NCI-H1694 (cell line): ENCODE data around the gene C1QTNF7.

Source experiments
- DNase-seq: peaks from one replicate; lab custom pipeline; 2025; lab: John Stamatoyannopoulos, UW

The C1QTNF7 gene

GRCh38 chr4:15457406-15458201, 29.8 kb downstream of the C1QTNF7 start:
- DNase-seq, result no peak

- DNase-seq, result no peak
Observed at GRCh38 chr4:15458616-15459015, 30.8 kb downstream of the C1QTNF7 start.

- DNase-seq, result no peak
Observed at GRCh38 chr4:15459706-15460105, 31.9 kb downstream of the C1QTNF7 start.

- DNase-seq, result no peak
Observed at GRCh38 chr4:15466596-15466995, 38.8 kb downstream of the C1QTNF7 start.

GRCh38 chr4:15469402-15470127, 41.7 kb downstream of the C1QTNF7 start, which contains the start of gene CC2D2A:
CC2D2A (plus strand) TSS chr4:15469882; CDS start chr4:15475933, 6,051 bp downstream.
- DNase-seq, result no peak

GRCh38 chr4:15470128-15470475, 42.3 kb downstream of the C1QTNF7 start:
- DNase-seq, result no peak

GRCh38 chr4:15476396-15476795, 48.6 kb downstream of the C1QTNF7 start:
- DNase-seq, result no peak

- DNase-seq, result no peak
Observed at GRCh38 chr4:15478724-15479088, 50.9 kb downstream of the C1QTNF7 start.

- DNase-seq, result peak; percentile 84
Observed at GRCh38 chr4:15479089-15479912, 51.5 kb downstream of the C1QTNF7 start.

GRCh38 chr4:15479913-15480185, 52.0 kb downstream of the C1QTNF7 start:
- no peak for DNase-seq

GRCh38 chr4:15481961-15482745, 54.3 kb downstream of the C1QTNF7 start:
- no peak for DNase-seq

GRCh38 chr4:15482842-15483241, 55.0 kb downstream of the C1QTNF7 start:
- no peak for DNase-seq

GRCh38 chr4:15488136-15488535, 60.3 kb downstream of the C1QTNF7 start:
- DNase-seq, result no peak

- DNase-seq, result no peak
Observed at GRCh38 chr4:15488658-15489470, 61.0 kb downstream of the C1QTNF7 start.

- no peak for DNase-seq
Observed at GRCh38 chr4:15489551-15489950, 61.7 kb downstream of the C1QTNF7 start.

- DNase-seq, result no peak
Observed at GRCh38 chr4:15493411-15493810, 65.6 kb downstream of the C1QTNF7 start.

GRCh38 chr4:15495621-15496020, 67.8 kb downstream of the C1QTNF7 start:
- DNase-seq, result peak; percentile 36
